GM23248 (cell line): ENCODE measurements around the gene ZNF687.

Experiments
- EZH2 ChIP-seq: fragments of 200-600 bp; sonication (generic); IDR thresholded peaks from 2 replicates; pipeline ENCODE4 v1.6.1; 2018; ENCODE audit warnings: antibody characterized with exemption, mild to moderate bottlenecking; ENCODE audit not compliant: insufficient read depth, poor library complexity, severe bottlenecking
- EZH2phosphoT487 ChIP-seq: fragments of 200-600 bp; sonication (generic); IDR thresholded peaks from 2 replicates; pipeline ENCODE4 v1.6.1; 2018; ENCODE audit warnings: antibody characterized with exemption, moderate library complexity, mild to moderate bottlenecking, low read depth; ENCODE audit not compliant: insufficient read depth

DNA sequence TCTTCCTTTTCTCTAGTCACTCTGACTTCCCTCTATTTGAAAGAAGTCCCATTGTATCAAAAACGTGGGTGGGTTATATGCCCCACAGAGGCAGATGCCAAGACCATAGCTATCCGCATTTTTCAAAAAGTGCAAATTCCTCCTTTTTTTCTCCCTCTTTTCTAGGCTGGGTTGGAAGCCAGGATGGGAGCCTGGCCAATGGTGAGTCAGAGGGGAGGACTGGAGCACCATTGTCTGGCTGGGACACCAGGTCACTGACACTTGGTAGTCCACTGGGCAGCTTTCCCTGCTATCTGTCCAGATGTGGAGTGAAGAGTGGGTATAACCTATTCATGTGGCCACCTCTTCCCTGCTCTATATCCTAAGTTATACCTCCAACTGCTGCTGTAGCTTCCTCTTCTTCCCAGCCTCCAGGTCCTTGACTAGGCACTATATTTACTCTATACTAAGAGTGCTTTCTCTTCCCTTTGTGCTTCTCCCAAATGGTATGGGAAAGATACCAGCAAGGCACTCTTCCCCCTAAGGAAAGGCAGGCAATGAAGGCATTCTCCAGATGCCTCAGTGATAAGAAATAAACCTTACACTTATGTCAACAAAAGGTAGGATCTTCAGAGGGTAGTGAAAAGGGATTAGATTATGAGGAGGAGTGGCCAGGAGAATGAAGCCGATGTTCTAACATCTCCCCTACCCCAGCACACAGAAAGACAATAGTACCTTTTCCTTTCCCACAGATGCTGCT lies 32.2 kb downstream of the ZNF687 start:
- TF ChIP-seq EZH2: no peak
- no peak for TF ChIP-seq EZH2phosphoT487
